H9 (cell line): ENCODE measurements around the gene KIF21A. TPM values are rescaled to one million over a fixed set of nuclear protein-coding genes. Genes with fewer than 3 reads are reported as not detected.

Source experiments
- DNase-seq: peaks from one replicate; pipeline ENCODE4 v3.0.0-alpha.2; 2017
- H2AFZ ChIP-seq: one replicate; pipeline ENCODE4 v1.6.1; 2013; ENCODE audit warnings: mild to moderate bottlenecking, low read length, control low read depth, moderate library complexity
- H2AK5ac ChIP-seq: 2 replicates; pipeline ENCODE4 v1.6.1; 2013; ENCODE audit warnings: low read length, control low read depth, mixed read lengths; ENCODE audit not compliant: insufficient read length
- H2BK120ac ChIP-seq: one replicate; pipeline ENCODE4 v1.6.1; 2013; ENCODE audit warnings: low read depth, mild to moderate bottlenecking, low read length, control low read depth, inconsistent platforms; ENCODE audit not compliant: poor library complexity, severe bottlenecking
- H2BK12ac ChIP-seq: 2 replicates; pipeline ENCODE4 v1.6.1; 2013; ENCODE audit warnings: low read length, control low read depth, mixed read lengths, low read depth; ENCODE audit not compliant: insufficient read length
- H2BK15ac ChIP-seq: 2 replicates; pipeline ENCODE4 v1.6.1; 2013; ENCODE audit warnings: low read depth, low read length, control low read depth
- H2BK20ac ChIP-seq: one replicate; pipeline ENCODE4 v1.6.1; 2013; ENCODE audit warnings: low read depth, mild to moderate bottlenecking, low read length, control low read depth, inconsistent platforms; ENCODE audit not compliant: poor library complexity, severe bottlenecking
- H2BK5ac ChIP-seq: 2 replicates; pipeline ENCODE4 v1.6.1; 2013; ENCODE audit warnings: low read length, control low read depth, mixed read lengths; ENCODE audit not compliant: insufficient read length
- H3K14ac ChIP-seq: 2 replicates; pipeline ENCODE4 v1.6.1; 2013; ENCODE audit warnings: low read length, control low read depth; ENCODE audit not compliant: insufficient read depth
- H3K18ac ChIP-seq: 2 replicates; pipeline ENCODE4 v1.6.1; 2013; ENCODE audit warnings: low read depth, mild to moderate bottlenecking, mixed read lengths, low read length, control low read depth; ENCODE audit not compliant: insufficient read length
- H3K23ac ChIP-seq: 2 replicates; pipeline ENCODE4 v1.6.1; 2013; ENCODE audit warnings: low read length, control low read depth, mixed read lengths, low read depth; ENCODE audit not compliant: insufficient read length
- H3K23me2 ChIP-seq: 2 replicates; pipeline ENCODE4 v1.6.1; 2013; ENCODE audit warnings: low read depth, mild to moderate bottlenecking, mixed read lengths, low read length, control low read depth; ENCODE audit not compliant: insufficient read length, poor library complexity, severe bottlenecking
- H3K27ac ChIP-seq: 2 replicates; pipeline ENCODE4 v1.5.1; 2013; ENCODE audit warnings: low read length, control low read depth, mixed read lengths, low read depth; ENCODE audit not compliant: insufficient read length
- H3K27me3 ChIP-seq: 2 replicates; pipeline ENCODE4 v1.6.1; 2013; ENCODE audit warnings: low read length, control low read depth, inconsistent platforms; ENCODE audit not compliant: insufficient read depth
- H3K4ac ChIP-seq: 2 replicates; pipeline ENCODE4 v1.6.1; 2013; ENCODE audit warnings: low read depth, mild to moderate bottlenecking, control low read depth, inconsistent platforms, low read length, moderate library complexity
- H3K4me1 ChIP-seq: 2 replicates; pipeline ENCODE4 v1.6.1; 2013; ENCODE audit warnings: low read length, control low read depth, inconsistent platforms; ENCODE audit not compliant: insufficient read depth
- H3K4me2 ChIP-seq: 2 replicates; pipeline ENCODE4 v1.6.1; 2013; ENCODE audit warnings: low read length, control low read depth, mixed read lengths; ENCODE audit not compliant: insufficient read length, insufficient read depth
- H3K56ac ChIP-seq: 2 replicates; pipeline ENCODE4 v1.6.1; 2013; ENCODE audit warnings: low read depth, mild to moderate bottlenecking, mixed read lengths, low read length, control low read depth; ENCODE audit not compliant: insufficient read length
- H3K79me1 ChIP-seq: 2 replicates; pipeline ENCODE4 v1.6.1; 2013; ENCODE audit warnings: low read depth, mild to moderate bottlenecking, moderate library complexity, low read length, control low read depth, inconsistent platforms; ENCODE audit not compliant: insufficient read depth, poor library complexity, severe bottlenecking
- H3K79me2 ChIP-seq: 2 replicates; pipeline ENCODE4 v1.6.1; 2013; ENCODE audit warnings: low read length, control low read depth, inconsistent platforms; ENCODE audit not compliant: insufficient read depth
- H3K9ac ChIP-seq: 2 replicates; pipeline ENCODE4 v1.6.1; 2013; ENCODE audit warnings: low read length, control low read depth, mixed read lengths; ENCODE audit not compliant: insufficient read length; ENCODE audit errors: extremely low read depth
- H3K9me3 ChIP-seq: one replicate; pipeline ENCODE4 v1.6.1; 2013; ENCODE audit warnings: low read depth, low read length, inconsistent platforms; ENCODE audit not compliant: control insufficient read depth
- H3T11ph ChIP-seq: one replicate; pipeline ENCODE4 v1.6.1; 2013; ENCODE audit warnings: mild to moderate bottlenecking, low read length, control low read depth, inconsistent platforms
- H4K20me1 ChIP-seq: one replicate; pipeline ENCODE4 v1.6.1; 2013; ENCODE audit not compliant: control insufficient read depth, insufficient read length, insufficient read depth
- H4K5ac ChIP-seq: 2 replicates; pipeline ENCODE4 v1.6.1; 2013; ENCODE audit warnings: low read depth, mild to moderate bottlenecking, mixed read lengths, low read length, control low read depth; ENCODE audit not compliant: insufficient read length
- H4K8ac ChIP-seq: replicated peaks from 2 replicates; pipeline ENCODE4 v1.6.1; 2013; ENCODE audit warnings: low read length, control low read depth, mixed read lengths, low read depth; ENCODE audit not compliant: insufficient read length
- H4K91ac ChIP-seq: 2 replicates; pipeline ENCODE4 v1.6.1; 2013; ENCODE audit warnings: low read depth, mild to moderate bottlenecking, moderate library complexity, mixed read lengths, low read length, control low read depth; ENCODE audit not compliant: insufficient read length
- H3K27ac Mint-ChIP-seq, 3 experiments: 2 replicates in 2 of 3; 3 replicates in 1 of 3; pipeline ENCODE4 v1.8.0; 2020 to 2021; ENCODE audit warnings: mixed read lengths in 3 of 3, mild to moderate bottlenecking in 1 of 3, moderate library complexity in 1 of 3
- H3K27me3 Mint-ChIP-seq: 2 replicates; pipeline ENCODE4 v1.8.0; 2021; ENCODE audit warnings: low read depth, mild to moderate bottlenecking, moderate library complexity, mixed read lengths
- H3K36me3 Mint-ChIP-seq, 3 experiments: 2 replicates in 2 of 3; 3 replicates in 1 of 3; pipeline ENCODE4 v1.8.0; 2020 to 2021; ENCODE audit warnings: low read depth in 3 of 3, mixed read lengths in 3 of 3; ENCODE audit not compliant: insufficient read depth in 1 of 3
- H3K4me1 Mint-ChIP-seq, 2 experiments: 2 replicates each; pipeline ENCODE4 v1.8.0; 2020; ENCODE audit warnings: mixed read lengths in 2 of 2
- H3K4me3 Mint-ChIP-seq, 2 experiments: 2 replicates in 1 of 2; 3 replicates in 1 of 2; pipeline ENCODE4 v1.8.0; 2020 to 2021; ENCODE audit warnings: mild to moderate bottlenecking in 2 of 2, mixed read lengths in 2 of 2, moderate library complexity in 1 of 2
- H3K9me3 Mint-ChIP-seq, 2 experiments: 2 replicates in 1 of 2; 3 replicates in 1 of 2; pipeline ENCODE4 v1.8.0; 2020; ENCODE audit warnings: mild to moderate bottlenecking in 2 of 2, mixed read lengths in 2 of 2, moderate library complexity in 1 of 2
- WGBS: extraction: QIAGEN DNeasy Blood & Tissue Kit; methylation state at CpG from one replicate; pipeline ENCODE4 v1.1.7; 2013; ENCODE audit warnings: missing lambda C conversion rate, low lambda C conversion rate, mixed read lengths; ENCODE audit not compliant: insufficient read length; ENCODE audit errors: extremely low coverage; 5-methylcytosine and 5-hydroxymethylcytosine counted together
- total RNA-seq: library from RNA; stranded (reverse); gene quantifications from 2 replicates; pipeline ENCODE4 v1.2.1, GENCODE V29; 2021
- TF ChIP-seq, protein P1 (sequence below): fragments of 200-600 bp; sonication (generic); conservative IDR thresholded peaks from 3 replicates; pipeline ENCODE4 v1.8.0; 2021; ENCODE audit warnings: antibody characterized with exemption, mild to moderate bottlenecking

KIF21A gene
- total RNA-seq, 1 experiment from 2014 or later, result 17.2 TPM

DNA sequence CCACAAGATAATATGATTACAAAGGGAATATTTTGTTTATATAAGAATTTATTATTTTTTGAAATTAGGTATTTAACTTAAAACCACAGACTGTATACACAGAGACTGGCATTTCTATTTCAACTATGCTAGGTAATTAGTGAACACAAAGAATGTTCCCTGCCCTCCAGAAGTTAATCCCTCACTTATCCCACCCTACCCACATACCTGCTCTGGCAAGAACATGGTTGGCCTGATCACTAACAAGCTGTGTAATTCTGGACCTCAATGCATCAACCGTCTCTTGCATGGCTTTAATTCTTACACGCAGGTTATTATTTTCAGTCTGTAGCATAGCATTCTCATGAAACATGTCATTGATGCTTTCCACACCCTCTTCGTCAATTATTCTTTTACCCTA lies 85.9 kb downstream of the KIF21A start:
- Histone ChIP-seq H3K27ac (no peak overlapping the region), H3K27me3 (no peaks in the 10 kb centered on the region), H3K18ac (no peak overlapping the region), H3K9me3 (no peaks in the 10 kb centered on the region), H2AFZ (no peak overlapping the region), H2BK20ac (no peak overlapping the region), H3K23ac (no peak overlapping the region), H3T11ph (no peak overlapping the region), H4K91ac (no peak overlapping the region), H3K9ac (no peak overlapping the region), H3K79me2 (no peaks in the 10 kb centered on the region), H4K20me1 (no peaks in the 10 kb centered on the region), H3K14ac (no peak overlapping the region), H2BK15ac (no peak overlapping the region), H2AK5ac (no peak overlapping the region), H3K4ac (no peak overlapping the region), H3K23me2 (no peaks in the 10 kb centered on the region), H3K4me1 (no peaks in the 10 kb centered on the region), H4K8ac (no peak overlapping the region), H4K5ac (no peak overlapping the region), H3K4me2 (no peak overlapping the region), H3K79me1 (no peaks in the 10 kb centered on the region), H2BK12ac (no peak overlapping the region), H2BK120ac (no peak overlapping the region), H3K56ac (no peak overlapping the region), H2BK5ac (no peak overlapping the region)
- Mint-ChIP-seq H3K27ac (no peak overlapping the region), H3K36me3 (peaks cover 16 to 22% (median 18%) of the 10 kb centered on the region in 3 experiments; a peak in 6 of 7 replicates), H3K27me3 (no peaks in the 10 kb centered on the region), H3K9me3 (no peaks in the 10 kb centered on the region; a peak in 1 of 5 replicates), H3K4me3 (no peak overlapping the region), H3K4me1 (no peaks in the 10 kb centered on the region)
- WGBS, result no CpG with 5 or more reads among the region's 3 CpGs
- DNase-seq, result no peak
- TF ChIP-seq, protein P1, sequence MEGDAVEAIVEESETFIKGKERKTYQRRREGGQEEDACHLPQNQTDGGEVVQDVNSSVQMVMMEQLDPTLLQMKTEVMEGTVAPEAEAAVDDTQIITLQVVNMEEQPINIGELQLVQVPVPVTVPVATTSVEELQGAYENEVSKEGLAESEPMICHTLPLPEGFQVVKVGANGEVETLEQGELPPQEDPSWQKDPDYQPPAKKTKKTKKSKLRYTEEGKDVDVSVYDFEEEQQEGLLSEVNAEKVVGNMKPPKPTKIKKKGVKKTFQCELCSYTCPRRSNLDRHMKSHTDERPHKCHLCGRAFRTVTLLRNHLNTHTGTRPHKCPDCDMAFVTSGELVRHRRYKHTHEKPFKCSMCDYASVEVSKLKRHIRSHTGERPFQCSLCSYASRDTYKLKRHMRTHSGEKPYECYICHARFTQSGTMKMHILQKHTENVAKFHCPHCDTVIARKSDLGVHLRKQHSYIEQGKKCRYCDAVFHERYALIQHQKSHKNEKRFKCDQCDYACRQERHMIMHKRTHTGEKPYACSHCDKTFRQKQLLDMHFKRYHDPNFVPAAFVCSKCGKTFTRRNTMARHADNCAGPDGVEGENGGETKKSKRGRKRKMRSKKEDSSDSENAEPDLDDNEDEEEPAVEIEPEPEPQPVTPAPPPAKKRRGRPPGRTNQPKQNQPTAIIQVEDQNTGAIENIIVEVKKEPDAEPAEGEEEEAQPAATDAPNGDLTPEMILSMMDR, result no peak
